ES-I3 (cell line): ENCODE data around the gene NOL9.

Experiments
- H3K36me3 ChIP-seq: 2 replicates; pipeline ENCODE4 v1.6.1; 2013; ENCODE audit warnings: mild to moderate bottlenecking, low read length, control low read depth, moderate library complexity; ENCODE audit not compliant: insufficient read depth
- H3K4me1 ChIP-seq: 2 replicates; pipeline ENCODE4 v1.6.1; 2013; ENCODE audit warnings: mild to moderate bottlenecking, control low read depth, low read length; ENCODE audit not compliant: insufficient read depth
- H3K9ac ChIP-seq: 2 replicates; pipeline ENCODE4 v1.6.1; 2013; ENCODE audit warnings: low read depth, mild to moderate bottlenecking, low read length, moderate library complexity
- H3K9me3 ChIP-seq: 2 replicates; pipeline ENCODE4 v1.6.1; 2013; ENCODE audit warnings: mild to moderate bottlenecking, low read length, moderate library complexity; ENCODE audit not compliant: control insufficient read depth, insufficient read depth

The NOL9 gene

GRCh38 chr1:6483017-6483760 lies 71.1 kb downstream of the NOL9 start:
- H3K9me3 ChIP-seq = no peaks in the 10 kb centered on the region
- H3K9ac ChIP-seq = no peak overlapping the region
- H3K4me1 ChIP-seq = no peaks in the 10 kb centered on the region
- H3K36me3 ChIP-seq = peaks cover 3% of the 10 kb centered on the region; the same call in 1 of the 2 replicates

GRCh38 chr1:6481820-6482219 lies 72.5 kb downstream of the NOL9 start:
- Histone ChIP-seq H3K36me3 (peaks cover 3% of the 10 kb centered on the region; the same call in 1 of the 2 replicates), H3K9ac (no peak overlapping the region), H3K4me1 (peaks cover 7% of the 10 kb centered on the region; the same call in 1 of the 2 replicates), H3K9me3 (no peaks in the 10 kb centered on the region)

GRCh38 chr1:6477039-6477820 lies 77.1 kb downstream of the NOL9 start:
- no peak overlapping the region for H3K9ac ChIP-seq
- H3K4me1 ChIP-seq = peaks cover 11% of the 10 kb centered on the region; the same call in 1 of the 2 replicates
- no peaks in the 10 kb centered on the region for H3K9me3 ChIP-seq
- no peaks in the 10 kb centered on the region for H3K36me3 ChIP-seq

GRCh38 chr1:6476483-6476882 lies 77.8 kb downstream of the NOL9 start:
- no peaks in the 10 kb centered on the region for H3K36me3 ChIP-seq
- no peak overlapping the region for H3K9ac ChIP-seq

GRCh38 chr1:6475381-6476133 lies 78.8 kb downstream of the NOL9 start:
- Histone ChIP-seq H3K9ac (no peak overlapping the region), H3K36me3 (no peaks in the 10 kb centered on the region), H3K4me1 (peaks cover 11% of the 10 kb centered on the region; the same call in 1 of the 2 replicates), H3K9me3 (no peaks in the 10 kb centered on the region)

More at GRCh38 chr1:6476483-6476882, 77.8 kb downstream of the NOL9 start:
- H3K4me1 ChIP-seq = peaks cover 11% of the 10 kb centered on the region; the same call in 1 of the 2 replicates
- H3K9me3 ChIP-seq = no peaks in the 10 kb centered on the region

- H3K9ac ChIP-seq = no peak overlapping the region
- no peaks in the 10 kb centered on the region for H3K9me3 ChIP-seq
- H3K36me3 ChIP-seq = no peaks in the 10 kb centered on the region
- peaks cover 11% of the 10 kb centered on the region; the same call in 1 of the 2 replicates for H3K4me1 ChIP-seq
These were observed 79.5 kb downstream of the NOL9 start for GRCh38 chr1:6474815-6475282.

- peaks cover 11% of the 10 kb centered on the region; the same call in 1 of the 2 replicates for H3K4me1 ChIP-seq
- H3K9ac ChIP-seq = no peak overlapping the region
- H3K36me3 ChIP-seq = no peaks in the 10 kb centered on the region
- H3K9me3 ChIP-seq = no peaks in the 10 kb centered on the region
These were observed 80.1 kb downstream of the NOL9 start for GRCh38 chr1:6473974-6474814.

GRCh38 chr1:6473156-6473555 lies 81.2 kb downstream of the NOL9 start:
- Histone ChIP-seq H3K9me3 (no peaks in the 10 kb centered on the region), H3K36me3 (no peaks in the 10 kb centered on the region; the same call in 1 of the 2 replicates), H3K4me1 (peaks cover 11% of the 10 kb centered on the region; the same call in 1 of the 2 replicates), H3K9ac (no peak overlapping the region)

GRCh38 chr1:6472391-6472790 lies 81.9 kb downstream of the NOL9 start:
- H3K4me1 ChIP-seq = peaks cover 9% of the 10 kb centered on the region; the same call in 1 of the 2 replicates

GRCh38 chr1:6471970-6472368 lies 82.3 kb downstream of the NOL9 start:
- Histone ChIP-seq H3K4me1 (peaks cover 5% of the 10 kb centered on the region; the same call in 1 of the 2 replicates), H3K9ac (no peak overlapping the region), H3K36me3 (no peaks in the 10 kb centered on the region; the same call in 1 of the 2 replicates), H3K9me3 (no peaks in the 10 kb centered on the region)

More at GRCh38 chr1:6472391-6472790, 81.9 kb downstream of the NOL9 start:
- H3K9me3 ChIP-seq = no peaks in the 10 kb centered on the region
- H3K9ac ChIP-seq = no peak overlapping the region
- no peaks in the 10 kb centered on the region; the same call in 1 of the 2 replicates for H3K36me3 ChIP-seq
